HT-29 (cell line): ENCODE data around the gene TREML2. TPM values are rescaled to one million over a fixed set of nuclear protein-coding genes. Genes with fewer than 3 reads are reported as not detected.
A peak's percentile ranks its signal among the peaks of the same experiment; 100 is the strongest.
"Not testable (repeated sequence)": the region's sequence is repeated elsewhere in the genome, so short reads cannot be mapped to it uniquely, and the experiment has no call there.

Experiments used
- DNase-seq: peaks from one replicate; pipeline ENCODE4 v3.0.0-alpha.2; 2015; ENCODE audit warnings: low spot score
- total RNA-seq: library from RNA; depleted of rRNA; stranded (reverse); fragments of >200 nt; shearing (Covaris generic); gene quantifications from 2 replicates; pipeline ENCODE4 v1.2.3, GENCODE V29; 2014; rRNA removed

TREML2 gene, protein sequence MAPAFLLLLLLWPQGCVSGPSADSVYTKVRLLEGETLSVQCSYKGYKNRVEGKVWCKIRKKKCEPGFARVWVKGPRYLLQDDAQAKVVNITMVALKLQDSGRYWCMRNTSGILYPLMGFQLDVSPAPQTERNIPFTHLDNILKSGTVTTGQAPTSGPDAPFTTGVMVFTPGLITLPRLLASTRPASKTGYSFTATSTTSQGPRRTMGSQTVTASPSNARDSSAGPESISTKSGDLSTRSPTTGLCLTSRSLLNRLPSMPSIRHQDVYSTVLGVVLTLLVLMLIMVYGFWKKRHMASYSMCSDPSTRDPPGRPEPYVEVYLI
- total RNA-seq, result 3.1 and 3.3 TPM in 2 replicates

DNA sequence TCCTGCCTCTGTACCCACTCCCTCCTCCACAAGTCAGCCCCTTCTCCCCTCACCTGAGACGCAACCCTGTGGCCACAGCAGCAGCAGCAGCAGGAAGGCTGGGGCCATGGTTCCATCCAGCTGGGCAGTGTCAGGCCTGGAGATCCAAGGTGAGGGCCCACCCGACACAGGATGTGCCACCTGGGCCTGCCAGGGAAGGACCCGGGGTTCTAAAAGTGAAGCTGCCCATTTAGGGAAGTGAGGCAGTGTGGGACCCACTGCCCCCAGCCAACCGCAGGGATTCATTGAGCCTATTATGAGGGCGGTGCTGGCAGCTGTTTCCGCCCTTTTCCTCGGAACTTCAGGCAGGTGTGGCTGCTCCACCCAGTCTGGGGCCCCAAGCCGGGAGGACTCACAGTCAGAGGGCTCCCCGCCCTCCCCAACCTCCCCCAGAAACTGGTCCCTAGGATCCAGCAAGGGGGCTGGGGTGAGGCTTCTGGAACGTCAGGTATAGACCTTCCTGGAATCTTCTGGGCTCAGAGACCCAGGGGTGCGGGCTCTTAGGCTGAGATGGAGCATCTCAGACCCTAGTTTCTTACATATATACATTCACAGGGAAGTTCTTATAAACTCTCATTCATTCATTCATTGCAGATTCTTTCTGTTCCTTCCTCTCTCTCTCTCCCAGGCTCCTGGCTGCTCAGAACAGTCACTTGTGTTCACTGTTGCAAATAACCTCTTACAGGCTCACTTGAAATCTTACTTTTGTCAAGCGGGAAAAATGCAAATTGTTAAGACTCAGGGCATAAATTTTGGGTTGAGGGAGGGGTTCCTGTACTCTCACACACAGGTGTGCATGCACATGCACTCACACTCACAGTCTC lies at the start of gene TREML2:
Gene TREML2 (minus strand): TSS at position 249 of the 863 bp plus-strand sequence. CDS start 141 bp downstream, at position 108.
- DNase-seq, result peak; percentile 42

GRCh38 chr6:41247882-41248705 lies 47.1 kb upstream of the TREML2 start:
- DNase-seq, result no peak

DNA sequence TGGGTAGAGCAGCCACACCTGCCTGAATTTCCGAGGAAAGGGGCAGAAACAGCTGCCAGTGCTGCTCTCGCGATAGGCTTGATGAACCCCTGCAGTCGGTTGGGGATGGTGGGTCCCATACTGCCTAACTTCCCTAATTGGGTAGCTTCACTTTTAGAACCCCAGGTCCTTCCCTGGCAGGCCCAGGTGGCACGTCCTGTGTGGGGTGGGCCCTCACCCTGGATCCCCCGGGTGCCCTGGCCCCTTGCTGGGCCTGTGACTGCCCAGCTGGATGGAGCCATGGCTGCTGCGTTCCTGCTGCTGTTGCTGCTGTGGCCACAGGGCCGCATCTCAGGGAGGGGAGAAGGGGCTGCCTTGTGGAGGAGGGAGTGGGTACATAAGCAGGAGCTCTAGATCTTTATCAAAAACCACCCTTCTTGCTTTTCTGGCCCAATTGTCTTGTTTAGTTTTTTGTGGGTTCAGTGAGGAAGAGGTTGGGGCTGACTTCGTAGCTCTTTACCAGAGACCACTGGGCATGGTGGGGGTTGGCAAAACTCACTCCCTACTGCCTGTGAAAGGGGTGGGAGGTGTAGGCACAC lies 46.4 kb upstream of the TREML2 start:
- no peak for DNase-seq

- not testable (repeated sequence) for DNase-seq
Measured at GRCh38 chr6:41246529-41246928, 45.6 kb upstream of the TREML2 start.

- no peak for DNase-seq
Measured at GRCh38 chr6:41239467-41240159, 38.7 kb upstream of the TREML2 start.

DNA sequence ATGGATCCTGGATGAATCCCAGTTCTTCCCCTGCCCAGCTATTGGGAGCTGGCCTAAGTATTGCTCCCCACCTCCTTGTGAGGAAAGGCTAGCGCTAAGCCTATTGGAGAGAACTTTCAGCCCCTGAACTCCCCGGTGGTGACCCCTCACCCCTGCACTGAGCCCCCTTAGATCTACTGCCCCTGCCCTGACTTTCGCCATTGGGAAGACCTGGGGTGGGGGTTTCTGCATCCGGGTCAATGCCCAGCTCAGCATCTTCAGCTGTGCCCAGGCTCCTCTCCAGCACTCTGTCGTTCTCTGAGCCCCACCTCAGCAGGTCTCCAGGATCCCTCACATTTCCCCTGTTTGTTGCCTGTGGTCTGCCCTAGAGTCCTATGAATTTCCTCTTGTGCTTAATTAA lies 36.2 kb upstream of the TREML2 start:
- DNase-seq, result no peak

GRCh38 chr6:41236276-41236675 lies 35.3 kb upstream of the TREML2 start:
- DNase-seq, result no peak

DNA sequence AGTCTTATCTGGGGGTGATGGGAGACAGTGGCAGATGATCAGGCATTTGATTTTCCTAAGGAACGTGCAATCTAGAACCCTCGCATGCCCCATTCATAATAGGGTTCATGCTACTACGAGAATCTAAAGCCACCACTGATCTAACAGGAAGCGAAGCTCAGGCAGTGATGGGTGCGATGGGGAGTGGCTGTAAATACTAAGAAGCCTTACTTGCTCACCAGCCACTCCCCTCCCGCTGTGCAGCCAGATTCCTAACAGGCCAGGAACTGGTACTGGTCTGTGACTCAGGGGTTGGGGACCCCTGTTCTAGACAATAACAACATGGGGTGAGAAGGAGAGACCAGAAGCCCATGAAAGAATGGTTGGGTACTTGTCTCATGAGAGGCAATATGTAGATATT lies 31.7 kb upstream of the TREML2 start:
- DNase-seq, result no peak

GRCh38 chr6:41231246-41231645 lies 30.3 kb upstream of the TREML2 start:
- no peak for DNase-seq

GRCh38 chr6:41229721-41230120 lies 28.8 kb upstream of the TREML2 start:
- DNase-seq, result no peak

DNA sequence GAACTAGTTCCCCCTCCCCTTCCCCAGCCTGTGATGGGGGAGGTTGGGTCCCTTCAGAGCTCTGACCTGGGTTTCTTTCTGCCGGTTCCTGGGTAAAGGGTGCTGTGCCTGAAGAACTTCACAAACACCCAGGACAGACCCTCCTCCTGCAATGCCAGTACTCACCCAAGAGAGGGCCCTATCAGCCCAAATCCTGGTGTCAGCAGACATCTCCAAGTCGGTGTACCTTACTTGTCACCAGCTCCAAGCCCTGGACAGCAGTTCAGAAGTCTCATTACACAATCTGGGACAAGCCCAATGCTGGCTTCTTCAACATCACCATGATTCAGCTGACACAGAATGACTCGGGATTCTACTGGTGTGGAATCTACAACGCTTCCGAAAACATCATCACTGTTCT lies 27.7 kb upstream of the TREML2 start:
- no peak for DNase-seq

DNA sequence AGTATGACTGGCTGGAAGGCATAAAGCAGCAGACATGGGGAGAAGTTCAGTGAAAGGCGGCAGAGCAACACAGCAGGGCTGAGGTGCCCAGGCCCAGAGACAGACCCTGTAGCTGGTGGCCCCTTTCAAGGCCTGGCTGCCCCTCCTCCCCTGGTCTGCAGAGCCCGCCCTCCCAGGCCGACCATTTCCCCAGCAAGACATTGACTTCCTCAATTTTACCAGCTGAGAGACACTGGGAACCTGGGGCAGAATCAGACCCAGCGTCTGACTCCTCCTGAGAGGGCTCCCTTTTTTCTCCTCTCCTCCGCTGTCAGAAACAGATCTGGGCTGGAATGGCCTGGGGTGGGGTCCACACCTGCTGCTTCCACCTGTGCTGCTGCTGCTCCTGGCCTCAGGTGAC lies 27.1 kb upstream of the TREML2 start, which contains the start of gene TREML4:
Gene TREML4 (plus strand): TSS at position 254 of the 400 bp plus-strand sequence. CDS start 79 bp downstream, at position 333.
- DNase-seq, result no peak

DNA sequence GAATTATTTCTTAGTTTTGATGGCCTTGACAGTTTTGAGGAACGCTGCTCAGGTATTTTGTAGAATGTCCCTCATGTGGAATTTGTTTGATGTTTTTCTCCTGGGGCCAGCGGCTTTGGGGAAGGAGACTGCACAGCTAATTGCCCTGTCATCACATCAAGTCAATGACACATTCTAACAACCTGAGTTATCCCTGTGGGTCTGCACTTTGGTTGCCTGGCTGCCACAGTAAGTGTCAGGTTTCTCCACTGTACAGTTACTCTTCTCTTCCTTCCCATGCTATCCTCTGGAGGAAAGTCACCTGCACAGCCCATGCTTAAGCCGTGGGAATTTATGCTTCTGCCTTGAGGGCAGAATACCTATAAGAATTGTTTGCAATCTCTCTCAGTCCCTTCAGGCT lies 25.8 kb upstream of the TREML2 start:
- no peak for DNase-seq

GRCh38 chr6:41224800-41225199 lies 23.9 kb upstream of the TREML2 start:
- DNase-seq, result no peak

- no peak for DNase-seq
Measured at GRCh38 chr6:41222513-41222912, 21.6 kb upstream of the TREML2 start.

DNA sequence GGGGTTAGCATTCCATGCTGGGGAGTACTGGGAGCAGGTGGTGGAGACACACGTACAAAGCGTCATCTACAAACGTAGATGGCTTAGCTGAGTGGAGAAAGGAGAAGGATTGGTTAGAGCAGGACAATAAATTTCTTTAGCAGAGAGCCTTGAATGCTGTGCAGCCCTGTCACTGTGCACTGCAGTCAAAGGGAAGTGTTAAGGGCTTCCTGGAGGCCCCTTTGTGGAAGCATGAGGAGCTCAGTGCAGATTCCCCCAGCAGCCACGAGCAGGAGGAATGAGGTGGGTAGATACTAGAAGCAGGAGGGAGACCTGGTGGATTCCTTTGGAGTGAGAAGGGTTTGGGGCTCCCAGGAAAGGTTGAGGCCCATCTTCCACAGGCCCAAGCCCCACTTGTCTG lies 21.1 kb upstream of the TREML2 start:
- no peak for DNase-seq

GRCh38 chr6:41216616-41217015 lies 15.7 kb upstream of the TREML2 start:
- DNase-seq, result no peak

GRCh38 chr6:41215777-41216176 lies 14.8 kb upstream of the TREML2 start:
- no peak for DNase-seq

DNA sequence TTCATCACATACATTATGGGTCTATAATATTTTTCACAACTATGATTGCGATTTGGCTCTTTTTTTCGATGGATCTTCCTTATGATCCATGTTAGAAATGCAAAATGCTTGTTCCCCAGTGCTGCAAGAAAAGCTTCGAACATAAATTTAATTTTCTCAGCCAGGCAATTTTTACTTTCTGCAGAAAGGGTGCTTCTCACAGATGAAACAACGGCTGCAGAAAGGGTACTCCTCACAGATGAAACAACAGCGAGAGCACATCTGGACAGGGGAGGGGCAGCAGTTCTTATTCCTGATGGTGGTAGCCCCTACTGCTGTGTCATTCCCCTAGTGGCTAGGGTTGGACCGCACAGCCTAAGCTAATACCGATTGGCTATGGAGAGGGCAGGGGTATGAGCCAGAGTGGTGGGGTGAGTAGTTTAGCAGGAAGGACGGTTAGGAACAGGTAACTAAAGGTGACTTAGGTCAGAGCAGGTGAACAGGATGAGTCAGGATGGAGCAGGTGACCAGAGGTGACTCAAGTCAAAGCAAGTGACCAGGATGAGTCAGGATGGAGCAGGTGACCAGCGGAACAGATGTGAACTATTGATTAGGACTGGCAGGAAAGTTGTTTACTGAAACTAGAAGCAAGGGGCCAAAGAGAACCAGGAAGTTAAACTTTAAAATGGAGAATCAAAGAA lies 13.8 kb upstream of the TREML2 start:
- DNase-seq, result no peak
